Tibial nerve (tissue), 3 donors: ENCODE data around the gene LRRC72.

Experiments
- POLR2A ChIP-seq, 2 donors: fragments of 450-650 bp; IDR thresholded peaks; one replicate each; pipeline ENCODE4 v1.6.1; 2017; ENCODE audit warnings: antibody characterized with exemption in 2 of 2, mild to moderate bottlenecking in 2 of 2, moderate library complexity in 2 of 2
- TF ChIP-seq, protein P1 (sequence below), 5 experiments: fragments of 200-600 bp in 3 of 5; fragments of 450-650 bp in 2 of 5; sonication (generic) in 3 of 5; IDR thresholded peaks; one replicate each; pipeline ENCODE4 v1.5.1; 2016 to 2019; ENCODE audit warnings: antibody characterized with exemption in 5 of 5, mild to moderate bottlenecking in 3 of 5, moderate library complexity in 2 of 5

DNA sequence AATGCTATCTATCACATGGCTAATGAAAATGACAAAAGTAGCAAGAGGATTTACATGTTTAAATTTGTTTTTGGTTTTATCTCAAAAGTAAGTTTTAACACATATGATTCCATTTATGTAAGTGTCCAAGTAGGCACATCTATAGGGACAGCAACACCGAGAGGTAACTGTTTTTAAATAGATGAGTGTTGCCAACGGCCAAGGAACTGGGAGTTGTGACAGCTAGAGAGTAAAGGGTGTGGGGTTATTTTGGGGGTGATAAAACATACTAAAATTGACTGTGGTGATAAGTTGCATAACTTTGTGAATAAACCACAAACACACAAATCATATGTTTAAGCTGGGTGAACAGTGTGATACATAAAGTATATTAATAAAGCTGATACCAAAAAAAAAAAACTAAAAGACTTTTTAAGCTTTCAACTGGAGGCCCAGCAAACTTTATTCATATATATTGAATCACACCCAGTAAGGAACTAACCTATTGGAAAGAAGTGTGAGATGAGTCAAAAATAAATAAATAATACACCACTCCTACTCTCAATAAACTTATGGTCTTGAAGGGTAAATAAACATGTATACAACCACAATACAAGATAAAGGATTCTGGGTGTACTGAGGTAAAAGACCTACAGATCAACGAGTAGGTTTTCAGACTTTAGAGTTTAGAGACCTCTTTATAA is 33.0 kb downstream of the LRRC72 start:
- TF ChIP-seq, protein P1, sequence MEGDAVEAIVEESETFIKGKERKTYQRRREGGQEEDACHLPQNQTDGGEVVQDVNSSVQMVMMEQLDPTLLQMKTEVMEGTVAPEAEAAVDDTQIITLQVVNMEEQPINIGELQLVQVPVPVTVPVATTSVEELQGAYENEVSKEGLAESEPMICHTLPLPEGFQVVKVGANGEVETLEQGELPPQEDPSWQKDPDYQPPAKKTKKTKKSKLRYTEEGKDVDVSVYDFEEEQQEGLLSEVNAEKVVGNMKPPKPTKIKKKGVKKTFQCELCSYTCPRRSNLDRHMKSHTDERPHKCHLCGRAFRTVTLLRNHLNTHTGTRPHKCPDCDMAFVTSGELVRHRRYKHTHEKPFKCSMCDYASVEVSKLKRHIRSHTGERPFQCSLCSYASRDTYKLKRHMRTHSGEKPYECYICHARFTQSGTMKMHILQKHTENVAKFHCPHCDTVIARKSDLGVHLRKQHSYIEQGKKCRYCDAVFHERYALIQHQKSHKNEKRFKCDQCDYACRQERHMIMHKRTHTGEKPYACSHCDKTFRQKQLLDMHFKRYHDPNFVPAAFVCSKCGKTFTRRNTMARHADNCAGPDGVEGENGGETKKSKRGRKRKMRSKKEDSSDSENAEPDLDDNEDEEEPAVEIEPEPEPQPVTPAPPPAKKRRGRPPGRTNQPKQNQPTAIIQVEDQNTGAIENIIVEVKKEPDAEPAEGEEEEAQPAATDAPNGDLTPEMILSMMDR (IDR thresholded peaks at IDR 0.05), result no peak
- TF ChIP-seq POLR2A (IDR thresholded peaks at IDR 0.05), result no peak
